RWPE2 (cell line): ENCODE measurements around the gene ALKBH4.
"Not testable (repeated sequence)": the region's sequence is repeated elsewhere in the genome, so short reads cannot be mapped to it uniquely, and the experiment has no call there.

Experiments
- ATAC-seq: fragments of 200-7000 bp; cut with Tn5 transposase; 3 replicates; pipeline ENCODE4 v1.9.1; 2021; ENCODE audit warnings: low read depth
- DNase-seq: peaks from one replicate; pipeline ENCODE4 v3.0.0-alpha.2; 2020; ENCODE audit warnings: low spot score
- H3K27ac ChIP-seq: fragments of 450-650 bp; 2 replicates; pipeline ENCODE4 v1.5.1; 2017; ENCODE audit warnings: mild to moderate bottlenecking; ENCODE audit not compliant: poor library complexity, severe bottlenecking
- H3K27me3 ChIP-seq: fragments of 250-450 bp; sonication (Bioruptor Pico); 2 replicates; pipeline ENCODE4 v1.5.1; 2021; ENCODE audit warnings: mild to moderate bottlenecking, moderate library complexity; ENCODE audit not compliant: insufficient read depth, poor library complexity, severe bottlenecking
- H3K36me3 ChIP-seq: fragments of 250-450 bp; sonication (Bioruptor Pico); 2 replicates; pipeline ENCODE4 v1.5.1; 2020; ENCODE audit warnings: low read depth, mild to moderate bottlenecking, moderate library complexity
- H3K4me1 ChIP-seq: fragments of 250-450 bp; sonication (Bioruptor Pico); 2 replicates; pipeline ENCODE4 v1.5.1; 2021; ENCODE audit warnings: mild to moderate bottlenecking, moderate library complexity; ENCODE audit not compliant: insufficient read depth, poor library complexity, severe bottlenecking
- H3K4me3 ChIP-seq: fragments of 250-450 bp; sonication (Bioruptor Pico); 2 replicates; pipeline ENCODE4 v1.5.1; 2021; ENCODE audit warnings: mild to moderate bottlenecking, moderate library complexity; ENCODE audit not compliant: severe bottlenecking
- H3K9me3 ChIP-seq: fragments of 250-450 bp; sonication (Bioruptor Pico); 2 replicates; pipeline ENCODE4 v1.5.1; 2021; ENCODE audit warnings: mild to moderate bottlenecking, moderate library complexity; ENCODE audit not compliant: severe bottlenecking
- CTCF ChIP-seq: fragments of 450-650 bp; IDR thresholded peaks from one replicate; pipeline ENCODE4 v1.5.1; 2017; ENCODE audit warnings: mild to moderate bottlenecking, moderate library complexity; ENCODE audit not compliant: poor library complexity, severe bottlenecking

Gene ALKBH4

GRCh38 chr7:102456327-102456726 lies 8.3 kb downstream of the ALKBH4 start:
- Histone ChIP-seq H3K36me3 (peaks cover 13% of the 10 kb centered on the region), H3K4me3 (no peak overlapping the region), H3K4me1 (no peaks in the 10 kb centered on the region), H3K27ac (no peak overlapping the region), H3K27me3 (no peaks in the 10 kb centered on the region), H3K9me3 (no peaks in the 10 kb centered on the region)
- ATAC-seq (0 out of 3 replicates have a peak, but pooled peaks have one; percentile 10), DNase-seq (no peak)
- TF ChIP-seq CTCF: no peak

- H3K27me3 ChIP-seq: no peaks in the 10 kb centered on the region
- DNase-seq (no peak), ATAC-seq (no peak)
- no peaks in the 10 kb centered on the region for H3K4me1 ChIP-seq
- no peaks in the 10 kb centered on the region for H3K9me3 ChIP-seq
- no peak overlapping the region for H3K4me3 ChIP-seq
- H3K36me3 ChIP-seq: peaks cover 13% of the 10 kb centered on the region
- no peak overlapping the region for H3K27ac ChIP-seq
- no peak for TF ChIP-seq CTCF
These were observed 9.1 kb downstream of the ALKBH4 start for GRCh38 chr7:102455596-102455995.

- not testable (repeated sequence) for DNase-seq, H3K4me3 ChIP-seq, ATAC-seq, H3K9me3 ChIP-seq, H3K27ac ChIP-seq, H3K4me1 ChIP-seq, H3K27me3 ChIP-seq
- H3K36me3 ChIP-seq: peaks cover 13% of the 10 kb centered on the region
These were observed 9.7 kb downstream of the ALKBH4 start for GRCh38 chr7:102454932-102455331.

- TF ChIP-seq CTCF: no peak
- Histone ChIP-seq H3K27ac (no peak overlapping the region), H3K27me3 (no peaks in the 10 kb centered on the region), H3K4me1 (no peaks in the 10 kb centered on the region), H3K4me3 (no peak overlapping the region), H3K36me3 (peaks cover 13% of the 10 kb centered on the region), H3K9me3 (no peaks in the 10 kb centered on the region)
- no peak for DNase-seq
- ATAC-seq: no peak
These were observed 10.2 kb downstream of the ALKBH4 start for GRCh38 chr7:102454468-102454867.

- H3K27me3 ChIP-seq: no peaks in the 10 kb centered on the region
- no peak for DNase-seq
- H3K4me1 ChIP-seq: no peaks in the 10 kb centered on the region
- no peak for ATAC-seq
- H3K36me3 ChIP-seq: peaks cover 12% of the 10 kb centered on the region
- no peak overlapping the region for H3K27ac ChIP-seq
- TF ChIP-seq CTCF: no peak
- H3K9me3 ChIP-seq: no peaks in the 10 kb centered on the region
- H3K4me3 ChIP-seq: no peak overlapping the region
These were observed 11.3 kb downstream of the ALKBH4 start for GRCh38 chr7:102453319-102453718.
